B cell (primary cell): ENCODE data around the gene GRID2. TPM values are rescaled to one million over a fixed set of nuclear protein-coding genes. Genes with fewer than 3 reads are reported as not detected.

Experiments
- ATAC-seq: fragments of 200-7000 bp; cut with Tn5 transposase; one replicate; pipeline ENCODE4 v1.10.0; 2021; ENCODE audit warnings: low read depth, mild to moderate bottlenecking, moderate number of reproducible peaks, moderate library complexity
- CTCF ChIA-PET: fragments of 350-600 bp; sonication (Branson Sonifier 250); formaldehyde crosslinking; loops from one replicate; lab custom pipeline; 2021; ENCODE audit warnings: antibody characterized with exemption, inconsistent platforms; lab: Charles Lee
- POLR2A ChIA-PET: fragments of 350-600 bp; sonication (Branson Sonifier 250); formaldehyde crosslinking; loops from one replicate; lab custom pipeline; 2021; ENCODE audit warnings: antibody characterized with exemption; lab: Charles Lee
- DNase-seq: peaks from one replicate; pipeline ENCODE4 v3.0.0; 2013
- H2AFZ ChIP-seq: 2 replicates; pipeline ENCODE4 v1.6.1; 2012; ENCODE audit warnings: mild to moderate bottlenecking, low read depth, low read length; ENCODE audit not compliant: insufficient read depth, poor library complexity, severe bottlenecking
- H3K27ac ChIP-seq, 2 donors: 1 replicate in 1 of 2; 2 replicates in 1 of 2; pipeline ENCODE4 v1.5.1; 2012 to 2013; ENCODE audit warnings: low read length in 2 of 2, mild to moderate bottlenecking in 2 of 2, moderate library complexity in 1 of 2
- H3K27me3 ChIP-seq, 4 experiments: fragments of 200-600 bp in 1 of 4; sonication (generic) in 1 of 4; replicated peaks in 1 of 4; 1 replicate in 2 of 4; 2 replicates in 2 of 4; pipeline versions ENCODE4 v1.6.1 to v1.7.0; 2013 to 2016; ENCODE audit warnings: low read length in 3 of 4, mild to moderate bottlenecking in 2 of 4, mixed read lengths in 1 of 4, moderate library complexity in 1 of 4; ENCODE audit not compliant: insufficient read depth in 4 of 4, control insufficient read depth in 3 of 4; ENCODE audit errors: control extremely low read depth in 1 of 4
- H3K36me3 ChIP-seq, 2 experiments: replicated peaks in 1 of 2; 1 replicate in 1 of 2; 2 replicates in 1 of 2; pipeline versions ENCODE4 v1.6.1 to v1.7.1; 2013; ENCODE audit warnings: low read length in 1 of 2; ENCODE audit not compliant: insufficient read depth in 2 of 2, control insufficient read depth in 1 of 2; ENCODE audit errors: control extremely low read depth in 1 of 2, extremely low read depth in 1 of 2
- H3K4me1 ChIP-seq, 2 donors: fragments of 200-600 bp in 1 of 2; sonication (generic) in 1 of 2; 1 replicate in 1 of 2; 2 replicates in 1 of 2; pipeline versions ENCODE4 v1.5.1 to v1.6.1; 2013 to 2017; ENCODE audit warnings: low read length in 2 of 2; ENCODE audit not compliant: control insufficient read depth in 2 of 2, insufficient read depth in 2 of 2
- H3K4me2 ChIP-seq: replicated peaks from 2 replicates; pipeline ENCODE3; 2012; ENCODE audit warnings: mild to moderate bottlenecking, low read depth, low read length; ENCODE audit not compliant: poor library complexity, severe bottlenecking
- H3K4me3 ChIP-seq, 5 experiments: fragments of 200-600 bp in 1 of 5; sonication (generic) in 1 of 5; 1 replicate in 3 of 5; 2 replicates in 2 of 5; pipeline versions ENCODE4 v1.5.1 to v1.7.0; 2011 to 2016; ENCODE audit warnings: low read length in 4 of 5, mild to moderate bottlenecking in 4 of 5, low read depth in 2 of 5, control low read depth in 1 of 5, moderate library complexity in 1 of 5; ENCODE audit not compliant: insufficient read depth in 1 of 5; ENCODE audit errors: control extremely low read depth in 1 of 5, extremely low read depth in 1 of 5
- H3K79me2 ChIP-seq: fragments of 200-600 bp; sonication (generic); one replicate; pipeline ENCODE4 v1.6.0; 2016; ENCODE audit warnings: low read length; ENCODE audit not compliant: control insufficient read depth, insufficient read depth
- H3K9ac ChIP-seq: fragments of 200-600 bp; sonication (generic); 2 replicates; pipeline ENCODE4 v1.6.1; 2017; ENCODE audit warnings: mild to moderate bottlenecking, low read length, moderate library complexity
- H3K9me3 ChIP-seq, 3 donors: one replicate each; pipeline versions ENCODE4 v1.6.1 to v1.7.1; 2013; ENCODE audit warnings: low read length in 2 of 3; ENCODE audit not compliant: control insufficient read depth in 2 of 3, insufficient read depth in 1 of 3; ENCODE audit errors: control extremely low read depth in 1 of 3
- H4K20me1 ChIP-seq: 2 replicates; pipeline ENCODE4 v1.6.0; 2012; ENCODE audit warnings: mild to moderate bottlenecking, low read length; ENCODE audit not compliant: insufficient read depth, control insufficient read depth, poor library complexity, severe bottlenecking
- H3K27ac Mint-ChIP-seq: one replicate; pipeline ENCODE4 v1.8.0; 2021; ENCODE audit warnings: mixed read lengths
- H3K27me3 Mint-ChIP-seq: one replicate; pipeline ENCODE4 v1.8.0; 2021; ENCODE audit warnings: mixed read lengths
- H3K4me1 Mint-ChIP-seq: one replicate; pipeline ENCODE4 v1.8.0; 2021; ENCODE audit warnings: mixed read lengths
- H3K4me3 Mint-ChIP-seq: one replicate; pipeline ENCODE4 v1.8.0; 2021; ENCODE audit warnings: mixed read lengths
- H3K9me3 Mint-ChIP-seq: one replicate; pipeline ENCODE4 v1.8.0; 2022; ENCODE audit warnings: mixed read lengths; ENCODE audit not compliant: insufficient read depth
- CTCF ChIP-seq: fragments of 200-600 bp; IDR thresholded peaks from one replicate; pipeline ENCODE4 v1.8.0; 2022; ENCODE audit warnings: antibody characterized with exemption, mild to moderate bottlenecking
- EZH2 ChIP-seq: IDR thresholded peaks from 2 replicates; pipeline ENCODE4 v1.6.1; 2012; ENCODE audit warnings: borderline replicate concordance, low read depth, mild to moderate bottlenecking, moderate library complexity, low read length; ENCODE audit not compliant: insufficient read depth, poor library complexity, severe bottlenecking
- WGBS: methylation state at CpG from one replicate; pipeline ENCODE4 v1.1.5; 2013; ENCODE audit warnings: missing lambda C conversion rate; ENCODE audit not compliant: insufficient coverage; 5-methylcytosine and 5-hydroxymethylcytosine counted together
- intact Hi-C: fragments of 100-400 bp; cut with micrococcal nuclease; formaldehyde crosslinking; loops from one replicate; pipeline ENCODE4 v1.10.0; 2022
- polyA plus RNA-seq: library from polyadenylated mRNA; depleted of rRNA; stranded (reverse); fragments of >200 nt; gene quantifications from 2 replicates; pipeline ENCODE4 v1.2.3, GENCODE V29; 2012
- total RNA-seq, 2 donors: library from RNA; stranded (reverse); fragments of 120-200 nt in 1 of 2; gene quantifications; 1 replicate in 1 of 2; 2 replicates in 1 of 2; pipeline versions ENCODE4 v1.2.3 to v1.2.4, GENCODE V29; 2013 to 2022

The GRID2 gene
- total and polyA plus RNA-seq, 2 donors (not counting 1 experiment from before 2014, with no cell fraction given), result not detected

GRCh38 chr4:93169966-93170365 lies 866.2 kb downstream of the GRID2 start:
- 100% methylated on average over 3 of the region's 6 CpGs for WGBS
- Histone ChIP-seq H3K9ac (no peak overlapping the region), H3K4me2 (no peak overlapping the region), H3K9me3 (peaks cover 0 to under 1% (median 0%) of the 10 kb centered on the region in 3 donors), H3K4me3 (no peak overlapping the region), H4K20me1 (no peaks in the 10 kb centered on the region), H3K79me2 (no peaks in the 10 kb centered on the region), H3K27me3 (no peaks in the 10 kb centered on the region), H3K4me1 (no peaks in the 10 kb centered on the region), H2AFZ (no peak overlapping the region), H3K27ac (no peak overlapping the region), H3K36me3 (no peaks in the 10 kb centered on the region)
- TF ChIP-seq CTCF (no peak), EZH2 (no peak)
- ATAC-seq, result no peak
- intact Hi-C loops, result no loop called here
- Mint-ChIP-seq H3K4me3 (no peak overlapping the region), H3K27ac (no peak overlapping the region), H3K27me3 (no peaks in the 10 kb centered on the region), H3K9me3 (peaks cover 2% of the 10 kb centered on the region), H3K4me1 (no peaks in the 10 kb centered on the region)
- ChIA-PET POLR2A (no interaction called here), CTCF (no interaction called here)
- no peak for DNase-seq

DNA sequence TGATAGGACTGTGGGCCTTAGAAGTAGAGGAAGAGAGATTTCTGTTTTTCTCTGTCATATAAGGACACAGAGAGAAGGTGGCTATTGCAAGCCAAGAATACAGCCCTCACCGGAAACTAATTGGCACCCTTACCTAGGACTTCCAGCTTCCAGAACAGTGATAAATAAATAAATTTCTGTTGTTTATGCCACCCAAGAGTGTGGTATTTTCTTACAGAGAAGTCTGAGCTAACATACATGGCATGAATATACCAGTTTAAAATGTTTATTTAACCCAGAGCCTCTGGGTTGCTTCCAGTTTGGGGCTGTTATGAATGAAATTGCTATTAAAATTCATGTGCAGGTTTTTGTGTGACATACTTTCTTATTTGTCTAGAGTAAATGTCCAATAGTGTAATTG lies 870.8 kb downstream of the GRID2 start:
- Mint-ChIP-seq H3K4me1 (no peaks in the 10 kb centered on the region), H3K27ac (no peak overlapping the region), H3K27me3 (no peaks in the 10 kb centered on the region), H3K9me3 (peaks cover 2% of the 10 kb centered on the region), H3K4me3 (no peak overlapping the region)
- CTCF ChIA-PET, result no interaction called here
- Histone ChIP-seq H3K79me2 (no peaks in the 10 kb centered on the region), H3K36me3 (no peaks in the 10 kb centered on the region), H3K4me2 (no peak overlapping the region), H4K20me1 (no peaks in the 10 kb centered on the region), H3K27ac (no peak overlapping the region), H3K4me1 (no peaks in the 10 kb centered on the region), H2AFZ (no peak overlapping the region), H3K4me3 (no peak overlapping the region), H3K9ac (no peak overlapping the region), H3K27me3 (no peaks in the 10 kb centered on the region), H3K9me3 (peaks cover 0 to 3% (median 0%) of the 10 kb centered on the region in 3 donors)
- intact Hi-C loops, result no loop called here
- no CpG with 5 or more reads among the region's 1 CpG for WGBS
- POLR2A ChIA-PET, result no interaction called here
- no peak for ATAC-seq
- TF ChIP-seq CTCF, result no peak
- no peak for TF ChIP-seq EZH2
- no peak for DNase-seq
